ENCODE data around the gene LCE3C.

- TF ChIP-seq POLR2AphosphoS5 (IDR thresholded peaks at IDR 0.05; ENCODE audit: borderline replicate concordance, low read depth, low read length): no peak
- TF ChIP-seq EZH2 (IDR thresholded peaks at IDR 0.05): no peak
- TF ChIP-seq FOXP2 (optimal IDR thresholded peaks at IDR 0.05; ENCODE audit: control extremely low read depth, extremely low read length, insufficient read depth): no peak
These were observed at the start of gene LCE3C for GRCh38 chr1:152599934-152600333.

All from SK-N-MC (cell line).